ACHN (cell line): ENCODE data around the gene AAK1.
"Not testable (repeated sequence)": the region's sequence is repeated elsewhere in the genome, so short reads cannot be mapped to it uniquely, and the experiment has no call there.

Source experiments
- DNase-seq: peaks from one replicate; pipeline ENCODE4 v3.0.0-alpha.2; 2015
- in situ Hi-C: cut with HindIII; loops from 2 replicates; pipeline ENCODE4 v1.10.0; 2017; ENCODE audit warnings: low sequenced_read_pairs, low pct_ligation_motif_present, low pct_unique_long_range_greater_than_20kb

Gene AAK1

GRCh38 chr2:69663860-69664259 is 20.3 kb upstream of the AAK1 start:
- DNase-seq: no peak
- in situ Hi-C loops: no loop called here

DNA sequence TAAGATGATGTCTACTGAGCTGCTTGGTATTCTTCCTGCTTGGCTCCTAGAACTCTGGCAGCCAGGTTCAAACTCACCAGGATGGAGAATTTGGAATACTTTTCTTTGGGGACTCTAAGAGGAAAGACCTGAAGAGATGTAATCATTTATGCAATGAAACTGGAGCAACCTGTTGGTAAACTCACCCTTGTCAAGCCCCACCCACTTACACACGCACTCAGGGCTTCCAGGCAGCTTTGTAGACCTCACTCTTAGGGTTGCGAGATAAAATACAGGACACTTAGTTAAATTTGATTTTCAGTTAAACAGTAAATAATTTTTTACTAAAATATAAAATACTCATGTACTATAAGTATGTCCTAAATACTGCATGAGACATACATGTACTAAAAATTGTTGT is 19.0 kb upstream of the AAK1 start:
- in situ Hi-C loops, DNase-seq: not testable (repeated sequence)

- no peak for DNase-seq
- in situ Hi-C loops: no loop called here
Measured at GRCh38 chr2:69660637-69661036, 17.1 kb upstream of the AAK1 start.

DNA sequence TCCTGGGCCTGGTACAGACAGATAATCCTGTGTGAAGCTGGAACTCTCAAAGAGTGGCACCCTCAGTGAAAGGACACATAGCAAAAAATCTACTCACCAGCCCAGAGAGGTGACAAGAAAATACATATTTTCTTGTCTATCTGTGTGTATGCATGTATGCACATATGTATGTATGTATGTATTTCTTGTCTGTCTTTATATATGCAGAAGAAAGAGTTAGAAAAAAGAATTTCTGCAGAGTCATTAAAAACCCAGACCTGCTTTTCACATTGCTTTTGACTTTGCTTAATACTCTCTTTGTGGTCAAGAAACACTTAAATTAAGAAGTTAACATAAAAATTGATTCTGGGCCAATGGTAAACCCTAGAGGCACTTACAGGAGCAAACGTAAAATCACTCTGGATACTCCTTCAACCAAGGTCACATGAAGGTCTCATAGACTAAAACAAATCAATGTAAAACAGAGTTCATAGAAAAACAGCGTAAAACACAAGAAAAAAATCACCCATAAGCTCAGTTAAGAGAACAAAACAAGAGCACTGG is 16.5 kb upstream of the AAK1 start:
- in situ Hi-C loops: no loop called here
- no peak for DNase-seq

DNA sequence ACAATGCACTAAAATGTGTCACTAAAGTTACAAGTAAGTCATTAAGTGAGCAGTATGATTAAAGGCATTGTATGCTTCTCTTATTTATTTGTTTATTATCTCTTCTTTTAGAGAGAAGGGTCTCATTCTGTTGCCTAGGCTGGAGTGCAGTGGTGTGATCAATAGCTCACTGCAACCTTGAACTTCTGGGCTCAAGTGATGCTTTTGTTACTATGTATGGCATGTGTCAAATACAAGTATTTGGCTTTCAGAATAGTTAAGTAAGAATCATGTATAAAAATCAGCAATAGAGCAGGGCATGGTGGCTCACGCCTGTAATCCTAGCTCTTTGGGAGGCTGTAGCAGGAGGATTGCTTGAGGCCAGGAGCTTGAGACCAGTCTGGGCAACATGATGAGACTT is 15.8 kb upstream of the AAK1 start:
- no peak for DNase-seq
- in situ Hi-C loops: no loop called here

- peak; percentile 49 for DNase-seq
- in situ Hi-C loops: no loop called here
Measured at GRCh38 chr2:69652206-69652605, 8.7 kb upstream of the AAK1 start.

GRCh38 chr2:69647196-69647595 is 3.7 kb upstream of the AAK1 start:
- in situ Hi-C loops: not testable (repeated sequence)

GRCh38 chr2:69646714-69647113 is 3.2 kb upstream of the AAK1 start:
- DNase-seq: no peak
- in situ Hi-C loops: no loop called here

More at GRCh38 chr2:69647196-69647595, 3.7 kb upstream of the AAK1 start:
- not testable (repeated sequence) for DNase-seq

DNA sequence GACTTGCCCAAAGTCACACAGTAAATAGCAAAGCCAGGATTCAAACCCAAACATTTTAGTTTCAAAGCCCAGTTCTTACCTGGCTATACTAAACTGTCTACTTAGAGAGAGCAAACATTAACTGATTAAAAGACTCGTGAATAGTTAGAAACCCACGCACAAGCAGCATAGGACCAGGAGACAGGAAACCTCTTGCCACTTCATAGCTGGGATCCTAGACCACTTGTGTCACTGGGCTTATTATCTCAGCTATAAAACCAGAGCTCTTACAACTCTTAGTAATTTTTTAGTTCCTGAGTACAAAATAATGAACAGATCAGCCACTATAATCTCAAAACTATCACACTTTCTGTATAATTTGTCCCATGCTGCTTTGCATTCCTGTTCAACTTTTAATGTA is 2.4 kb upstream of the AAK1 start:
- in situ Hi-C loops: no loop called here
- no peak for DNase-seq

- no peak for DNase-seq
- in situ Hi-C loops: no loop called here
Measured at GRCh38 chr2:69645031-69645431, 1.5 kb upstream of the AAK1 start.

GRCh38 chr2:69644506-69644979 is 1.0 kb upstream of the AAK1 start:
- peak; percentile 16 for DNase-seq
- in situ Hi-C loops: no loop called here

GRCh38 chr2:69642709-69643601 is 584 bp downstream of the AAK1 start:
- in situ Hi-C loops: no loop called here
- DNase-seq: peak; percentile 82

DNA sequence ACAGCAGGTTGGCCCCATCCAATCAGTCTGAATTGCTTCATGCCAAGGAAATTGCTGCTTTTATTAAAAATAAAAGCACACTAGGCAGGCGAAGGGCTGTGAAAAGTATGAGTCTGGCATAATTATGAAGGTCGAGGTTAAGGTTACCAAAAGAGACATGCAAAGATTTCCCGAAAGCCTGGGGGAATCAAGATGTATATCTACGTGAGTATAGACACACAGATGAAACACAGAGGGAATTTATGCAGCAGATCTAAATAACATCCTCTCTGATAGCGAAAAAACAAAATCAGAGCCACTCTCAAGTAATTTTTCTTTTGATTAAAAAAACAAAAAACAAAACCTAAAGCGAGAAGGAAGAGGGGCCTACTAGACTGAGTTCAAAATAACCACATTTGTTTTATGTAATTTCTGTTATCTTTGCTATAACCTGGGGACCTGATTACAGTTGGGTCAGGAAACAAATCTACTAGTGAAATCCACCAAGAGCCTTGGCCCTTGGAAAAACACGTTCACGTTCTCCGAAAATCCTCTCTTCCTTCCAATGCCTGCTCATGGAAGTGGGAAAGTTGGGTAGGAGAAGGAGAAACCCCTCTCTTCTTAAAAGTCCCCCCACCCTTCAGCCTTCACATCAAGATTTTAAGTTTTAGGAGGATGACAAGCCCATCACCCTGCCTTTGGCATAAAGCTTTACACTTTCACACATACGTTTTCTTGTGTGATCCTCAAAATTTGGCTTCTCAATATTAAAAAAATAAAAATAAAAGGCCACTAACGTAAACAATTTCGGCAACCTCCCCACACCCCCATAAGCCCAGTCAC is 1.4 kb downstream of the AAK1 start:
- DNase-seq: no peak

DNA sequence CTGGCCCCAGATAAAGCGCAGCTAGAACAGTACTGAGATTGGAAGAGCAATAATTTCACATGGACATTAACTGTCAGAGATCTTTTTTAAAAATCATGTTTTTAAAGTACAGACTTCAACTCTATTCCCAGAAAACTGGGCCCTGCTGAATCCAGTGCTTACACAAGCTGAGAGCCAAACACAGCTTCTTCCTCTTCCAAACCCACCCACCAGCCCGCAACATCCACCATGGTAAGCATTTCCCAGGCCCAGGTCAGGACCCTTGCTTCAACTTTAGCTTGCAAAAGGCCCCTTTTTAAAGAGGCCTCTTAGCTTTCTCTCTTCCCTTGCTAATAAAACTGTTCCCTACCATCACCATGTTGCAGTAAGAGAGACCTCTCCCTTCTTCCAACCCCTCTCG is 2.1 kb downstream of the AAK1 start:
- in situ Hi-C loops: no loop called here
- no peak for DNase-seq

More for the DNA sequence above, 1.4 kb downstream of the AAK1 start:
- in situ Hi-C loops: no loop called here

DNA sequence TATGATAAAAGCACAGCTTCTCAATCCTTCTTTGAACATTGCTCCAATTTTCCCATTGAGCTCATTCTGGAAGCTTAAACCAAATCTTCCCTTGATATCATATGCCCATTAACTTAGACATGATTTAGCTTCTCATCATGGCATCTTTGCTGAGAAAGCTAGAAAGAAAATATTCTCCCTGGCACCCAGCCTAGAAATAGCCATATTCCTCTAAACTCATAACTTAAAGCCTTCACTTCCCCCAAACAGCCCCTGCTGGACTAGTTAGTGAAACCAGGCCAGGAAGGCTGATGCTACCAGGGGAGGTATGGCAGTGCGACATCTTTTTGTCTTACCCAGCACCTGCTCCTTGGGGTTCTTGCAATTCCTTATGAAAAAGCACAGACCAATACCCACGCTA is 4.3 kb downstream of the AAK1 start:
- in situ Hi-C loops: no loop called here

GRCh38 chr2:69638630-69639029 is 4.9 kb downstream of the AAK1 start:
- in situ Hi-C loops: no loop called here
- no peak for DNase-seq

More for the DNA sequence above, 4.3 kb downstream of the AAK1 start:
- no peak for DNase-seq

- in situ Hi-C loops: no loop called here
- no peak for DNase-seq
Measured at GRCh38 chr2:69637923-69638322, 5.6 kb downstream of the AAK1 start.

GRCh38 chr2:69636395-69636794 is 7.1 kb downstream of the AAK1 start:
- no peak for DNase-seq
- in situ Hi-C loops: no loop called here

GRCh38 chr2:69635432-69635831 is 8.1 kb downstream of the AAK1 start:
- in situ Hi-C loops: no loop called here
- no peak for DNase-seq
